ENCODE data around the gene INIP. TPM values are rescaled to one million over a fixed set of nuclear protein-coding genes. Genes with fewer than 3 reads are reported as not detected.

INIP gene
- total RNA-seq, 1 donor from 2014 or later = 22.7 TPM

- H3K4me3 Mint-ChIP-seq (ENCODE audit: unreplicated experiment) = no peak overlapping the region
- H3K36me3 Mint-ChIP-seq (ENCODE audit: low read depth) = peaks cover 1% of the 10 kb centered on the region
- H3K27ac Mint-ChIP-seq (ENCODE audit: unreplicated experiment) = no peak overlapping the region
- TF ChIP-seq CTCF (IDR thresholded peaks at IDR 0.05) = no peak
- peaks cover 23% of the 10 kb centered on the region for H3K4me1 Mint-ChIP-seq (ENCODE audit: low read depth)
- DNase-seq (ENCODE audit: low spot score) = no peak
- H3K27me3 Mint-ChIP-seq (ENCODE audit: low read depth) = no peaks in the 10 kb centered on the region
- peaks cover 8% of the 10 kb centered on the region for H3K9me3 Mint-ChIP-seq (ENCODE audit: low read depth)
These were observed 44.2 kb upstream of the INIP start for GRCh38 chr9:112761912-112762655.

- DNase-seq (ENCODE audit: low spot score) = no peak
- Mint-ChIP-seq H3K4me3 (ENCODE audit: unreplicated experiment) (no peak overlapping the region), H3K27me3 (ENCODE audit: low read depth) (no peaks in the 10 kb centered on the region), H3K27ac (ENCODE audit: unreplicated experiment) (no peak overlapping the region), H3K9me3 (ENCODE audit: low read depth) (no peaks in the 10 kb centered on the region), H3K36me3 (ENCODE audit: low read depth) (no peaks in the 10 kb centered on the region), H3K4me1 (ENCODE audit: low read depth) (peaks cover 32% of the 10 kb centered on the region)
- no peak for TF ChIP-seq CTCF (IDR thresholded peaks at IDR 0.05)
These were observed 42.9 kb upstream of the INIP start for GRCh38 chr9:112760821-112761220.

- Mint-ChIP-seq H3K27me3 (ENCODE audit: low read depth) (no peaks in the 10 kb centered on the region), H3K4me1 (ENCODE audit: low read depth) (peaks cover 46% of the 10 kb centered on the region), H3K9me3 (ENCODE audit: low read depth) (no peaks in the 10 kb centered on the region), H3K27ac (ENCODE audit: unreplicated experiment) (peak overlapping the region; percentile 77), H3K36me3 (ENCODE audit: low read depth) (no peaks in the 10 kb centered on the region), H3K4me3 (ENCODE audit: unreplicated experiment) (no peak overlapping the region)
- no peak for TF ChIP-seq CTCF (IDR thresholded peaks at IDR 0.05)
- no peak for DNase-seq (ENCODE audit: low spot score)
These were observed 40.0 kb upstream of the INIP start for GRCh38 chr9:112757940-112758339.

GRCh38 chr9:112757282-112757883, 39.5 kb upstream of the INIP start:
- no peak for TF ChIP-seq CTCF (IDR thresholded peaks at IDR 0.05)
- Mint-ChIP-seq H3K9me3 (ENCODE audit: low read depth) (no peaks in the 10 kb centered on the region), H3K27me3 (ENCODE audit: low read depth) (no peaks in the 10 kb centered on the region), H3K4me3 (ENCODE audit: unreplicated experiment) (no peak overlapping the region), H3K4me1 (ENCODE audit: low read depth) (peaks cover 51% of the 10 kb centered on the region), H3K36me3 (ENCODE audit: low read depth) (no peaks in the 10 kb centered on the region), H3K27ac (ENCODE audit: unreplicated experiment) (peak overlapping the region; percentile 77)
- DNase-seq (ENCODE audit: low spot score) = no peak

- no peak for DNase-seq (ENCODE audit: low spot score)
- H3K4me3 Mint-ChIP-seq (ENCODE audit: unreplicated experiment) = no peak overlapping the region
- no peaks in the 10 kb centered on the region for H3K9me3 Mint-ChIP-seq (ENCODE audit: low read depth)
- no peaks in the 10 kb centered on the region for H3K36me3 Mint-ChIP-seq (ENCODE audit: low read depth)
- TF ChIP-seq CTCF (IDR thresholded peaks at IDR 0.05) = no peak
- H3K27me3 Mint-ChIP-seq (ENCODE audit: low read depth) = no peaks in the 10 kb centered on the region
- H3K27ac Mint-ChIP-seq (ENCODE audit: unreplicated experiment) = peak overlapping the region; percentile 94
- H3K4me1 Mint-ChIP-seq (ENCODE audit: low read depth) = peaks cover 61% of the 10 kb centered on the region
These were observed 37.8 kb upstream of the INIP start for GRCh38 chr9:112755675-112756074.
